ENCODE data around the gene PACS1. TPM values are rescaled to one million over a fixed set of nuclear protein-coding genes. Genes with fewer than 3 reads are reported as not detected.

The PACS1 gene
- total and polyA plus RNA-seq, 8 donors = 14.7 to 269 (median 51.0) TPM

DNA sequence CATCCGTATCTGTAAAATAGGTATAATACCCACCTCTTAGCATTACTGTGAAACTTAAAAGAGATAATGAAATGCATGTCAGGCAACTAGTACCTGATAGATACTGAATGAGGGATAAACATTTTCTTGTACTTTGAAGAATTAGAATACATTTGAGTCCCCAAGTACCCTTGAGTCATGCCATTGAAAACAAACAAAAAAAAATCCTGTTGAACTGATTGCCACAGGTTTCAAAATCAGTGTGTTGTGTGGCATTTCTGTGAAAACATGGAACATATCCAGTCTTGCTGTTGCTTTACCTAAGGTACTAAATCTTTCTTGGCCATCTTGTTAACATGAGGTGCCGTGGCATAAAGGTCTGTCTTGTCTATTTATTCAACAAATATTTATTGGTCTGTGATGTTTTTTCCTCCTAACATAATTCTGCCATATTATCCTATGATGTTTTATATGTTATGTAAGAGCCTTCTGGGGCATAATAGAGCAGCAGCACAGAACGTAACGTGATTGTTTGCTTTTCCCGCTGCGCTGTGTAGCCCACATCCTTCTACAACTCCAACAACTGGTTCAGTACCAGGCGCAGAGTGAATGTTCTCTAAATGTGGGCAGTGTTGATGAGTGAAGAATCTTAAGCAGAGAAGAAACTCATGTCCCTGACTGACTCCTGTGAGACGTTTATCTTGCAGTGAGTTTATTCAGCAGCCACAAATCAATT lies 119.1 kb downstream of the PACS1 start:
- Histone ChIP-seq H3K36me3 (peaks cover 8 to 31% (median 14%) of the 10 kb centered on the region in 4 donors), H3K27ac (peak overlapping the region in 2 of 5 donors; percentile 2 to 30), H3K4me3 (no peak overlapping the region), H3K27me3 (no peaks in the 10 kb centered on the region), H3K9me3 (no peaks in the 10 kb centered on the region), H3K4me1 (peaks cover 5 to 21% (median 14%) of the 10 kb centered on the region in 4 donors)
- peak in 1 of 2 donors; percentile 7 for DNase-seq
- TF ChIP-seq POLR2A (IDR thresholded peaks at IDR 0.05) (no peak), EP300 (IDR thresholded peaks at IDR 0.05) (no peak), POLR2AphosphoS5 (IDR thresholded peaks at IDR 0.05) (no peak)
- TF ChIP-seq, protein P1, sequence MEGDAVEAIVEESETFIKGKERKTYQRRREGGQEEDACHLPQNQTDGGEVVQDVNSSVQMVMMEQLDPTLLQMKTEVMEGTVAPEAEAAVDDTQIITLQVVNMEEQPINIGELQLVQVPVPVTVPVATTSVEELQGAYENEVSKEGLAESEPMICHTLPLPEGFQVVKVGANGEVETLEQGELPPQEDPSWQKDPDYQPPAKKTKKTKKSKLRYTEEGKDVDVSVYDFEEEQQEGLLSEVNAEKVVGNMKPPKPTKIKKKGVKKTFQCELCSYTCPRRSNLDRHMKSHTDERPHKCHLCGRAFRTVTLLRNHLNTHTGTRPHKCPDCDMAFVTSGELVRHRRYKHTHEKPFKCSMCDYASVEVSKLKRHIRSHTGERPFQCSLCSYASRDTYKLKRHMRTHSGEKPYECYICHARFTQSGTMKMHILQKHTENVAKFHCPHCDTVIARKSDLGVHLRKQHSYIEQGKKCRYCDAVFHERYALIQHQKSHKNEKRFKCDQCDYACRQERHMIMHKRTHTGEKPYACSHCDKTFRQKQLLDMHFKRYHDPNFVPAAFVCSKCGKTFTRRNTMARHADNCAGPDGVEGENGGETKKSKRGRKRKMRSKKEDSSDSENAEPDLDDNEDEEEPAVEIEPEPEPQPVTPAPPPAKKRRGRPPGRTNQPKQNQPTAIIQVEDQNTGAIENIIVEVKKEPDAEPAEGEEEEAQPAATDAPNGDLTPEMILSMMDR (IDR thresholded peaks at IDR 0.05) = no peak
- intact Hi-C loops (cut with DNase I; ENCODE audit: low total_unique reads) = no loop called here
- WGBS, 5 donors = 42 to 68% (median 55%) methylated on average over 8 of the region's 8 CpGs

GRCh38 chr11:66190786-66191185 lies 120.7 kb downstream of the PACS1 start:
- TF ChIP-seq POLR2A (IDR thresholded peaks at IDR 0.05) (no peak), POLR2AphosphoS5 (IDR thresholded peaks at IDR 0.05) (peak in 1 of 3 donors; percentile 44), EP300 (IDR thresholded peaks at IDR 0.05) (no peak)
- H3K4me1 ChIP-seq = peaks cover 5 to 27% (median 14%) of the 10 kb centered on the region in 4 donors
- peak overlapping the region in 4 of 5 donors; percentile 37 to 73 (median 47) for H3K27ac ChIP-seq
- intact Hi-C loops (cut with DNase I; ENCODE audit: low total_unique reads) = no loop called here
- H3K9me3 ChIP-seq = no peaks in the 10 kb centered on the region
- no peaks in the 10 kb centered on the region for H3K27me3 ChIP-seq
- peak; percentile 46 to 57 for DNase-seq
- WGBS, 5 donors = 57 to 77% (median 65%) methylated on average over 6 of the region's 6 CpGs
- peaks cover 8 to 42% (median 27%) of the 10 kb centered on the region in 4 donors for H3K36me3 ChIP-seq
- H3K4me3 ChIP-seq = no peak overlapping the region

- Histone ChIP-seq H3K27me3 (no peaks in the 10 kb centered on the region), H3K9me3 (no peaks in the 10 kb centered on the region), H3K27ac (no peak overlapping the region), H3K4me3 (no peak overlapping the region), H3K36me3 (peaks cover 8 to 39% (median 32%) of the 10 kb centered on the region in 4 donors), H3K4me1 (peaks cover 5 to 37% (median 18%) of the 10 kb centered on the region in 4 donors)
- WGBS, 5 donors = 80 to 89% (median 84%) methylated on average over 10 to 11 of the region's 11 CpGs
- DNase-seq = peak in 1 of 2 donors; percentile 11
- intact Hi-C loops (cut with DNase I; ENCODE audit: low total_unique reads) = no loop called here
- no peak for TF ChIP-seq POLR2A (IDR thresholded peaks at IDR 0.05)
- TF ChIP-seq, protein P1 (IDR thresholded peaks at IDR 0.05) = no peak
- no peak for TF ChIP-seq EP300 (IDR thresholded peaks at IDR 0.05)
- TF ChIP-seq POLR2AphosphoS5 (IDR thresholded peaks at IDR 0.05) = no peak
These were observed 122.2 kb downstream of the PACS1 start for GRCh38 chr11:66192181-66192863.

- intact Hi-C loops (cut with DNase I; ENCODE audit: low total_unique reads) = no loop called here
- peaks cover 5 to 37% (median 14%) of the 10 kb centered on the region in 4 donors for H3K4me1 ChIP-seq
- 84 to 97% (median 96%) methylated on average over 1 of the region's 1 CpG for WGBS, 5 donors
- TF ChIP-seq POLR2A (IDR thresholded peaks at IDR 0.05) (no peak), POLR2AphosphoS5 (IDR thresholded peaks at IDR 0.05) (no peak), EP300 (IDR thresholded peaks at IDR 0.05) (no peak)
- TF ChIP-seq, protein P1 (IDR thresholded peaks at IDR 0.05) = no peak
- no peak for DNase-seq
- peaks cover 8 to 51% (median 45%) of the 10 kb centered on the region in 4 donors for H3K36me3 ChIP-seq
- H3K9me3 ChIP-seq = no peaks in the 10 kb centered on the region
- no peaks in the 10 kb centered on the region for H3K27me3 ChIP-seq
- no peak overlapping the region for H3K27ac ChIP-seq
- H3K4me3 ChIP-seq = no peak overlapping the region
These were observed 124.3 kb downstream of the PACS1 start for GRCh38 chr11:66194391-66194790.

Data from stomach (tissue), 9 donors.